GM23338 (cell line): ENCODE measurements around the gene LIPM. TPM values are rescaled to one million over a fixed set of nuclear protein-coding genes. Genes with fewer than 3 reads are reported as not detected.

Experiments
- ATAC-seq: fragments of 200-7000 bp; cut with Tn5 transposase; 3 replicates; pipeline ENCODE4 v1.9.1; 2020
- DNase-seq: peaks from one replicate; pipeline ENCODE4 v3.0.0-alpha.2; 2015; ENCODE audit warnings: low spot score
- H2AFZ ChIP-seq: fragments of 200-600 bp; sonication (generic); 2 replicates; pipeline ENCODE4 v1.8.0; 2016; ENCODE audit warnings: antibody characterized with exemption, mild to moderate bottlenecking, moderate library complexity
- H3F3A ChIP-seq: fragments of 200-600 bp; sonication (generic); replicated peaks from 2 replicates; pipeline ENCODE4 v1.8.0; 2017; ENCODE audit warnings: antibody characterized with exemption, mixed run types, low read depth
- H3K27ac ChIP-seq: fragments of 200-600 bp; sonication (generic); 2 replicates; pipeline ENCODE4 v1.6.1; 2016; ENCODE audit warnings: low read depth
- H3K27me3 ChIP-seq: fragments of 200-600 bp; sonication (generic); 2 replicates; pipeline ENCODE4 v1.8.0; 2016; ENCODE audit warnings: mild to moderate bottlenecking, mixed run types, moderate library complexity; ENCODE audit not compliant: insufficient read depth
- H3K36me3 ChIP-seq: fragments of 200-600 bp; sonication (generic); 2 replicates; pipeline ENCODE4 v1.8.0; 2016; ENCODE audit warnings: mild to moderate bottlenecking; ENCODE audit not compliant: insufficient read depth
- H3K4me1 ChIP-seq: fragments of 200-600 bp; sonication (generic); 2 replicates; pipeline ENCODE4 v1.8.0; 2016; ENCODE audit warnings: mild to moderate bottlenecking, moderate library complexity; ENCODE audit not compliant: insufficient read depth
- H3K4me2 ChIP-seq: fragments of 200-600 bp; sonication (generic); 2 replicates; pipeline ENCODE4 v1.7.1; 2017; ENCODE audit warnings: mixed run types
- H3K4me3 ChIP-seq: fragments of 200-600 bp; sonication (generic); 2 replicates; pipeline ENCODE4 v1.6.1; 2016; ENCODE audit warnings: mixed run types
- H3K79me2 ChIP-seq: fragments of 200-600 bp; sonication (generic); replicated peaks from 2 replicates; pipeline ENCODE4 v1.8.0; 2017; ENCODE audit warnings: mild to moderate bottlenecking; ENCODE audit not compliant: insufficient read depth
- H3K9me2 ChIP-seq: fragments of 200-600 bp; sonication (generic); 2 replicates; pipeline ENCODE4 v1.8.0; 2017; ENCODE audit not compliant: insufficient read depth
- H4K20me1 ChIP-seq: fragments of 200-600 bp; sonication (generic); replicated peaks from 2 replicates; pipeline ENCODE4 v1.8.0; 2017; ENCODE audit warnings: mild to moderate bottlenecking; ENCODE audit not compliant: insufficient read depth
- H3K27ac Mint-ChIP-seq: 2 replicates; pipeline ENCODE4 v1.8.0; 2020; ENCODE audit warnings: inconsistent platforms, mild to moderate bottlenecking, moderate library complexity, mixed read lengths
- H3K27me3 Mint-ChIP-seq: 3 replicates; pipeline ENCODE4 v1.8.0; 2022; ENCODE audit warnings: low read depth, mild to moderate bottlenecking, moderate library complexity, mixed read lengths, inconsistent platforms; ENCODE audit not compliant: insufficient read depth, poor library complexity
- H3K36me3 Mint-ChIP-seq: 3 replicates; pipeline ENCODE4 v1.8.0; 2021; ENCODE audit warnings: low read depth, mild to moderate bottlenecking, inconsistent platforms, moderate library complexity, mixed read lengths
- H3K4me1 Mint-ChIP-seq: 3 replicates; pipeline ENCODE4 v1.8.0; 2020; ENCODE audit warnings: mild to moderate bottlenecking, inconsistent platforms, mixed read lengths
- H3K4me3 Mint-ChIP-seq: 3 replicates; pipeline ENCODE4 v1.8.0; 2021; ENCODE audit warnings: moderate library complexity, mild to moderate bottlenecking, inconsistent platforms, mixed read lengths
- H3K9me3 Mint-ChIP-seq: 3 replicates; pipeline ENCODE4 v1.8.0; 2020; ENCODE audit warnings: moderate library complexity, mild to moderate bottlenecking, inconsistent platforms, mixed read lengths
- CREB1 ChIP-seq: fragments of 250-450 bp; sonication (Bioruptor Pico); IDR thresholded peaks from 2 replicates; pipeline ENCODE4 v1.5.0; 2020; ENCODE audit warnings: low read depth, mild to moderate bottlenecking, moderate library complexity
- CTCF ChIP-seq, 2 experiments: fragments of 200-600 bp in 1 of 2; sonication (generic) in 1 of 2; conservative IDR thresholded peaks; 2 replicates each; pipeline versions ENCODE4 v1.5.1 to v1.6.1; 2016 to 2017; ENCODE audit warnings: antibody characterized with exemption in 2 of 2, low read depth in 2 of 2, mild to moderate bottlenecking in 2 of 2, moderate library complexity in 1 of 2
- ETS1 ChIP-seq: IDR thresholded peaks from 2 replicates; pipeline ENCODE4 v1.6.1; 2016; ENCODE audit warnings: antibody characterized with exemption
- EZH2 ChIP-seq: fragments of 200-600 bp; sonication (generic); IDR thresholded peaks from one replicate; pipeline ENCODE4 v1.8.0; 2017; ENCODE audit warnings: antibody characterized with exemption, mild to moderate bottlenecking, low read depth; ENCODE audit not compliant: unreplicated experiment
- EZH2phosphoT487 ChIP-seq: fragments of 200-600 bp; sonication (generic); IDR thresholded peaks from one replicate; pipeline ENCODE4 v1.8.1; 2018; ENCODE audit warnings: antibody characterized with exemption; ENCODE audit not compliant: unreplicated experiment
- JUNB ChIP-seq: IDR thresholded peaks from one replicate; pipeline ENCODE4 v1.6.1; 2016; ENCODE audit warnings: antibody characterized with exemption; ENCODE audit not compliant: unreplicated experiment
- NANOG ChIP-seq: IDR thresholded peaks from 2 replicates; pipeline ENCODE4 v1.6.1; 2016; ENCODE audit warnings: antibody characterized with exemption, borderline replicate concordance
- ZNF114 ChIP-seq: fragments of 250-450 bp; sonication (Bioruptor Pico); IDR thresholded peaks from 2 replicates; pipeline ENCODE4 v1.5.0; 2020; ENCODE audit warnings: mild to moderate bottlenecking, moderate library complexity
- ZNF331 ChIP-seq: fragments of 250-450 bp; sonication (Bioruptor Pico); IDR thresholded peaks from 2 replicates; pipeline ENCODE4 v1.5.0; 2020; ENCODE audit warnings: low read depth, mild to moderate bottlenecking, moderate library complexity
- ZNF462 ChIP-seq: fragments of 250-450 bp; sonication (Bioruptor Pico); IDR thresholded peaks from 2 replicates; pipeline ENCODE4 v1.5.0; 2020; ENCODE audit warnings: mild to moderate bottlenecking, moderate library complexity
- polyA plus RNA-seq: library from polyadenylated mRNA; unstranded; fragments of >200 nt; fragmentation: Nextera tagmentation; extraction: Ambion mirVana; gene quantifications from 2 replicates; pipeline ENCODE4 v1.2.1, GENCODE V29; 2016
- total RNA-seq: library from RNA; depleted of rRNA; stranded (reverse); fragments of >200 nt; shearing (Covaris generic); gene quantifications from 2 replicates; pipeline ENCODE4 v1.2.3, GENCODE V29; 2014

Gene LIPM
- total and polyA plus RNA-seq, 2 experiments from 2014 or later: not detected

- TF ChIP-seq ZNF331 (CRISPR knock-in tag): no peak
- TF ChIP-seq CREB1 (CRISPR knock-in tag): no peak
- no peak for TF ChIP-seq EZH2
- no peak for TF ChIP-seq CTCF (conservative IDR thresholded peaks at IDR 0.05; ENCODE audit: low read depth in 2 of 2)
- TF ChIP-seq ETS1: no peak
Measured at GRCh38 chr10:88793712-88794299, 8.7 kb upstream of the LIPM start (continued).

- DNase-seq (no peak), ATAC-seq (no peak)
- Mint-ChIP-seq H3K9me3 (no peaks in the 10 kb centered on the region), H3K27me3 (peaks cover 2% of the 10 kb centered on the region), H3K36me3 (no peaks in the 10 kb centered on the region), H3K4me3 (no peak overlapping the region), H3K4me1 (no peaks in the 10 kb centered on the region), H3K27ac (no peak overlapping the region)
- no peak overlapping the region for H3K4me2 ChIP-seq
- no peaks in the 10 kb centered on the region; the same call in 1 of the 2 replicates for H3K27me3 ChIP-seq
- no peaks in the 10 kb centered on the region for H3K4me1 ChIP-seq
- no peaks in the 10 kb centered on the region for H3K36me3 ChIP-seq
- H3K4me3 ChIP-seq: no peak overlapping the region
- no peaks in the 10 kb centered on the region for H4K20me1 ChIP-seq
- no peak overlapping the region for H3K27ac ChIP-seq
- H3K9me2 ChIP-seq: no peaks in the 10 kb centered on the region
- no peak overlapping the region for H2AFZ ChIP-seq
- no peaks in the 10 kb centered on the region for H3K79me2 ChIP-seq
- H3F3A ChIP-seq: no peaks in the 10 kb centered on the region
- no peak for TF ChIP-seq ZNF462
- no peak for TF ChIP-seq ZNF114 (CRISPR knock-in tag)
- TF ChIP-seq NANOG: no peak
- no peak for TF ChIP-seq ETS1
- TF ChIP-seq JUNB: no peak
- TF ChIP-seq EZH2phosphoT487: no peak
- no peak for TF ChIP-seq EZH2
- TF ChIP-seq CREB1 (CRISPR knock-in tag): no peak
Measured at GRCh38 chr10:88794731-88795130, 7.8 kb upstream of the LIPM start.
